HG03571 (cell line): ENCODE data around the gene LSS.
"Not testable (repeated sequence)": the region's sequence is repeated elsewhere in the genome, so short reads cannot be mapped to it uniquely, and the experiment has no call there.

Experiments
- ATAC-seq: cut with Tn5 transposase; IDR thresholded peaks from one replicate; pipeline ENCODE4 v1.9.1; 2021; ENCODE audit not compliant: unreplicated experiment

LSS gene

DNA sequence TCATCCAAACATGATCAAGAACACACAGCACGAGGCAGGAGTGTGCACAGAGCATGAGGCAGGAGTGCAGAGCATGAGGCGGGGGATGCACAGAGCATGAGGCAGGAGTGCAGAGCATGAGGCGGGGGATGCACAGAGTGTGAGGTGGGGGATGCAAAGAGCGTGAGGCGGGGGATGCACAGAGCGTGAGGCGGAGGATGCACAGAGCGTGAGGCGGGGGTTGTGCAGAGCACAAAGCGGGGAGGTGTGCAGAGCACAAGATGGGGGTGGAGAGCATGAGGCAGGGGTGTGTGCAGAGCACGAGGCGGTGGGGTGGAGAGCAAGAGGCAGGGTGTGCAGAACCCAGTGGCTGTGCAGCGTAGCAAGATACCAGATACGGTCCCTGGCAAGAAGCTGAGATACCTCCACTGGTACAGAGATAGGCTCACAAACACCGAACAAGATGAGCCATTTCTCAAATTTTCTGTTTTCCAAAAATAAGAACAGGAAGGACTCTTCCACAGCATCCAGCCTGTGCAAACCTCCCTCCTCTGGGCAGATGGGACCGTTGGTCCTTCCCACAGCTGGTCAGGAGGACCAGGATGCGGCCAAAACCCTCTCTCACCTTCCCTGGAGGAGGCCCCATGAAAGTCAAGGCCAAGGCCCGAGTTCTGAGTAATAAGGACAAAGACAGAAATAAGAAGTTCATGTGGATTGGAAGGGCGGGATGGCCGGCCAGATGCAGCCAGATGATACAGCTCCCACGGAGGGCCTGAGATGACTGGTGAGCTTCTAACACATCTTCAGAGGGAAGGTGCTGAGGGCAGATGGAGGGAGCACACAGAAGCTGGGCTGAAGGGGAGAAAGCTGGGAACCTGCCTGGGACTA lies 56.3 kb downstream of the LSS start:
- ATAC-seq = no peak

DNA sequence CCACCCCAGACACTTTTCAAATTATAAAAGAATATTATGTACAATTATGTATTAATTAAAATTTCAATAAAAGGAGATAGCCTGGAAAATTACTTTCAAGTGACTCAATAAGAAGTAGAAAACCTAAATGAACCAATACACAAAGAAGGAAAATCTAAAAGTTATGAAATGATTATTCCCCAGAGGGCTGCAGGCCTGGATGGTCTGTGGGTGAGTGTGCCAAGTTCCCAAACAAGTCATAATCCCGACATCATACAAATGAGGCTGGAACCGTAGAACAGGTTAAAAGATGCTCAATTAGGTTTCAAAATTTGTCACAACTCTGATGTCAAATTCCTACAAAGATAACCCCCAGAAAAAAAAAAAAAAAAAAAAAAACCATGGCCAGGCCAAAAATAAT lies 57.0 kb downstream of the LSS start:
- ATAC-seq = no peak

DNA sequence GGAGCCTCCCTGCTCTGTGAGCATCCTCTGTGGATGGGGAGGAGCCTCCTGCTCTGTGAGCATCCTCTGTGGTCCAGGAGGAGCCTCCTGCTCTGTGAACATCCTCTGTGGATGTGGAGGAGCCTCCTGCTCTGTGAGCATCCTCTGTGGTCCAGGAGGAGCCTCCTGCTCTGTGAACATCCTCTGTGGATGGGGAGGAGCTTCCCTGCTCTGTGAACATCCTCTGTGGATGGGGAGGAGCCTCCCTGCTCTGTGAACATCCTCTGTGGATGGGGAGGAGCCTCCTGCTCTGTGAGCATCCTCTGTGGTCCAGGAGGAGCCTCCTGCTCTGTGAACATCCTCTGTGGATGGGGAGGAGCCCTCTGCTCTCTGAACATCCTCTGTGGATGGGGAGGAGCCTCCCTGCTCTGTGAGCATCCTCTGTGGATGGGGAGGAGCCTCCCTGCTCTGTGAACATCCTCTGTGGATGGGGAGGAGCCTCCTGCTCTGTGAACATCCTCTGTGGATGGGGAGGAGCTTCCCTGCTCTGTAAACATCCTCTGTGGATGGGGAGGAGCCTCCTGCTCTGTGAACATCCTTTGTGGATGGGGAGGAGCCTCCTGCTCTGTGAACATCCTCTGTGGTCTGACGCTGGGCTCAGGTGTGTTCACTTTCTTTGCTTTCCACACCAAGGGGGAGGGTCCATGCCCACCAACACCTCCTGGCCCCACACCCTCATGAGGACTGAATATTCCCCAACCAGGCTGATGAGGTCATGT lies 58.0 kb downstream of the LSS start:
- ATAC-seq = not testable (repeated sequence)

DNA sequence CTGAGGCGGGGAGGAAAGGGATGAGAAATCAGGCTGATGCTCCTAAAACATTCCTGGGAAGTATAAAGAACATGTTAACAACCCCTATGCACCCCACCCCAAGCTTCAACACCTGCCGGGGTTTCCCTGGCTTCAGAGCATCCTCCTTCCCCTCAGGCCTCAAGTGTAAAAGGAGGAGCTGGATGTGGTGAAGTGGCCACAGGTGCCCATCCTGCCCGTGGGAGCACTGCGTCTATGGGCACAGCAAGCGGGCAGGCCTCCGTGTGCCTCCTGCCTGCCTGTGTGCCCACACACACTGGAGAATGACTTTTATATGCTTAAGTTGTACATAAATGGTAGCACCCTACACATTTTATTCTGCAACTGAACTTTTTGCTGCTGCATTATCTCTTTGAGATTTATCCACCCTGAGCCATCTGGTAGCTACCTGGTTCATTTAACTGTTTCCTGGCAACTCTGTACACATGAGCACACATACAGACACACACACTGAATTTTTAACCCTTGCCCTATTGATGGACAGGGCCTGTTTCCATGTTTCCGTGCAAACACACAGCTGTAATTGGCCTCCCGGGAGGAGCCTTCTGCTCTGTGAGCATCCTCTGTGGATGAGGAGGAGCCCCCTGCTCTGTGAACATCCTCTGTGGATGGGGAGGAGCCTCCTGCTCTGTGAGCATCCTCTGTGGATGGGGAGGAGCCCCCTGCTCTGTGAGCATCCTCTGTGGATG lies 59.8 kb downstream of the LSS start:
- no peak for ATAC-seq

DNA sequence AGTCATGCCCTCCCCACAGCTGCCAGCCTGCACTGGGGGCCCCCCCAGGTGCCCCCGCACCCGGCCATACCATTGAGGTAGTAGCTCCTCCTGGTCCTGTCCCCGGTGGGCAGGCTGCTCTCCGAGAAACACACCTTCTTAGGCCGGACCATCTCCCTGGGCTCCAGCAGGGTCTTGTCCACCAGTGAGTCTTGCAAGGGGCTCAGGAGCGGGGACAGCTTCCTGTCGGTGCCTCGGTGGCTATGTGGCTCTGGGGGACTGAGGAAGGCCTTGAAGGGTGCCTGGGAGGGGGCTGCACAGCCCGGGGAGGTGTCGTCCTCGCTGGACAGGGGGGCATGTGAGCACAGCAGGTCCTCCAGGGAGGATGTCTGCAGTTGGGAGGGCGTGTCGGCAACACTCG lies 60.3 kb downstream of the LSS start:
- no peak for ATAC-seq

DNA sequence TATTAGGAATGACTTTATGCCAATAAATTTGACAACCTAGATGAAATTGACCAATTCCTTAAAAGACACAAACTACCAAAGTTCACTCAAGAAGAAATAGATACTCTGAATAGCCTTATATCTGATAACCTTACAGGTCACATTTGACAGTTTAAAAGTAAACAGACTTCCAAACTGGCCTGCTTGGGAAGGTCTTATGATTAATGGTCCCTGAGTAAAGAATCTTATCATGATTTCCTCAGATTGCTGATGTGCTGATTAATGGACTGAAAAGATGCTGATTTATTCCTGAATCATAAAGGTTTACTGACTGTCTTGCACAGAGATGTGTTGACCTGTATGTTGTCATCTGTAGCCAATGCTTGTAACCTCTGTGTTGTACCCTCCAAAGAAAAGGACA lies 63.5 kb downstream of the LSS start:
- ATAC-seq = no peak

DNA sequence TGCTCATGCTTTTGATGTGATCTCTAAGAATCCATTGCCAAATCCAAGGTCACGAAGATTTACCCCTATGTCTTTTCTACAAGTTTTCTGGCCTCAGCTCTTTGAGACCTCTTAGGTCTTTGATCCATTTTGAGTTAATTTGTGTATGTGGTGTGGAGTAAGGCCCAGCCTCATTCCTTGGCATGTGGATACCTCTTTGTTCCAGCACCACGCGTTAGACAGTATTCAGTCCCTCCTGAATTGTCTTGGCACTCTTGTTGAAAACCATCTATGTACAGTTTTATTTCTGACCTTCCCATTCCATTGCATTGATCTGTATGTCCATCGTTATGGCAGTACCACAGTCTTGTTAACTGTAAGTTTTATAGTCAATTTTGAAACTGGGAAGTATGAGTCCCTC lies 65.2 kb downstream of the LSS start:
- no peak for ATAC-seq

DNA sequence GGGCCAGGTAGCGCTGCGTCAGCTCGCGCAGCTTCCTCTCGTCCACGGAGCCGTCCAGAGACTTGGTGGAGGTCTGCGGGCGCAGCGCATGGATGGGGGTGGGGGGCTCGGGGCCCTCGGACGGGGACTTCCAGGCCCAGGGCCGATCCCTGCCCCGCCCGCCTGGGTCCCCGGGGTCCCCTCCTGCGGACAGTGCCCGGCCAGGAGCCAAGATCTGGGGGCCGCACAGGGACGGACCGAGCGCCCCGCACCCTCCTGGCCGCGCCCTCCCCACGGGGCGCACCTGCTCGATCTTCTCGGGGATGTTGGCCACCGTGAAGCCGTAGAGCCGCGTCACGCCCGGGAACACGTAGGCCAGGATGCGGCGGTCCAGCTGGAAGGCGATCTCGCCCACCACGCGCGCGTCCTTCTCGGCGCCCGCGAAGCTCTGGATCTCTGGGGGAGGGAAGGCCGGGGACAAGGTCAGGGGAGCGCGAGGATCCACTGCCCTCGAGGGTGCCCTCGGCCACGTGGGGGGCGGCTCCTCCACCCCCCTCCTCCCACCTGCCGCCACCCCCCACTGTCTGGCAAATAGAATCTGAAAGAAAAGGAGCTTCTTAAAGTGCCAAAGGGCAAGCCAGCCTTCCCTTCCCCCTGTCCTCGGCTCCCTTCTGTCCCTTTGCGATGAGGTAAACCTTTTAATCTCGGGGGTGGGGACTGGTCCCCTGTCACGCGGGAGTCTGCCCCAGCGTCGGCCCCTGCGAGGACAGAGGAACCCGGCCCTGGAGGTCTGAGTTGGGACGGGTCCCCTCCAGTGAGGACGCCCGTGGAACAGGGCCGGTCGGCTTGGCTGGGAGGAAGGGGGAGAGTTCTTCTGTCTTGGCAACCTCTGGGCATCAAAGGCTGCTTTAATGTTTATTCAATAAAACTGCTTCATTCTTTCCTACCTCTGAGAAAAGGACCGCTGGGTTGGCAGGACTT lies 66.7 kb downstream of the LSS start:
- ATAC-seq = no peak

DNA sequence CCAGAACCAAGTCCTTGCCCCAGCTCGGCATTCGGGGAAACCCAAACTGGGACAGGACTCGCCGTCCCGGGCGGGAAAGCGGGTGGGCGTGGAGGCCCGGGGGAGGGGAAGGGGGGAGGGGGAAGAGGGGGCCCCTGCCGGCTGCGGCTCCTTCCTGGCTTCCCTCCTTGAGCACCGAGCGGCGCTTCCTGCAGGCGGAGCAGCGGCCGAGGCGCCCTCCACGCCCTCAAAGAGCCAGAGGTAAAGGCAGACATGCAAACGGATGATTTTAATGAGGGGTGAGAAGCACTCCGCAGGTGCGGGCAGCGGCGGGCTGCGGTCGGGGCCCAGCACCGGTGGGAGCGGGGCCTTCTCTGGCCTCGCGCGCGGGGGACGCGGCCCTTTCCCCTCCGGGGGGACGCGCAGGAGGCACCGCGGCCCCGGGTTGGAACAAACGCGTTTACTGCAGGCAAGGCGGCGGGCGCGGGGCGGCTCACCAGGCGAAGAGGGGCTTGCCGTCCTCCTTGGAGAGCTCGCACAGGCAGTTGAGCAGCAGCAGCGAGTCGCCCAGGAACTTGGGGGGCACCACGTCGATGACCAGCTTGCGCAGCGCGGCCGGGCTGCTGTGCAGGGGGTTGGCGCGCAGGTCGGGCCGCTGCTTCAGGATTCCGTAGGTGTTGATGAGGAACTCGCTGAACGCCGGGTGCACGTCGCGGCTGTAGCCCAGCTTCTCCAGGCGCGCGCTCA lies 67.5 kb downstream of the LSS start:
- no peak for ATAC-seq

DNA sequence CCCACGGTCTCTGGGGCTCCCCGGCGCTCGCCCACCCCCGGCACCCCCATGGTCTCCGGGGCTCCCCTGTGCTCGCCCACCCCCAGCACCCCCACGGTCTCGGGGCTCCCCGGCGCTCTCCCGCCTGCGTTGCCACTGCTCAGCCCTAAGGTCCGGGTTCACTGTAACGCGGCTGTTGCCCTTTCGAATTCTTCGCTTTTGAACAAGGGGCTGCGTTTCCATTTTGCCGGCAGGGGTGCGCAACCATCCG lies 68.0 kb downstream of the LSS start:
- no peak for ATAC-seq

DNA sequence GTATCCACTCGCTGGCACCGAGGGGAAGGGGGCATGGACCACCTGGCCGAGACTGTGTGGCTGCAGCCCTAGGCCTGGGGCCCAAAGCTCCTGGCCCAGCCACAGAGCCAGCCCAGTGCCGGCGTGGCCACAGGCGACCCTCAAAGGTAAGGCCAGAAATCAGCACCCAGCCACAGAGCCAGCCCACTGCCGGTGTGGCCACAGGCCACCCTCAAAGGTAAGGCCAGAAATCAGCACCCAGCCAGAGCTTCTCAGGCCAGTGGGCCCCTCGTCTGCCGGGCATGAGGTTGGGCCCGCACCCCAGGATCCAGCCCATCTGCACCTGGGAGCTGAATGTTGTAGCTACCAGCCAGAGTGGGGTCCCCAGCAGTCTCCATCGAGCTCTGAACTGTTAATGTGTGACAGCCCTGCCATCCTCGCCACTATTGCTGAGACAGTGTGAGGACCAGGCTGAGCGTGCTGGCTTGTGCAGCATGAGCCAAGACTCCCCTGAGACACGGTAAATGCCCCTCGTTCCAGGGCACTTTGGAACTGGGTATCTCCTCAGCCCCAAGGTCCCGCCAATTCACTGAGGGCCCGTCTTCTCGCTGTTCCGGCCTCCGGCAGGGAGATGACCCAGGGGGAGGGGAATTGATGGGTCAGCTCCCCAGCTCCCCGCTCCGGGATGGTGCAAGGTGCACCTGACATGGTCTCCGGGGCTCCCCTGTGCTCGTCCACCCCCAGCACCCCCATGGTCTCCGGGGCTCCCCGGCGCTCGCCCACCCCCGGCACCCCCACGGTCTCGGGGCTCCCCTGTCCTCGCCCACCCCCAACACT lies 68.5 kb downstream of the LSS start:
- ATAC-seq = no peak

DNA sequence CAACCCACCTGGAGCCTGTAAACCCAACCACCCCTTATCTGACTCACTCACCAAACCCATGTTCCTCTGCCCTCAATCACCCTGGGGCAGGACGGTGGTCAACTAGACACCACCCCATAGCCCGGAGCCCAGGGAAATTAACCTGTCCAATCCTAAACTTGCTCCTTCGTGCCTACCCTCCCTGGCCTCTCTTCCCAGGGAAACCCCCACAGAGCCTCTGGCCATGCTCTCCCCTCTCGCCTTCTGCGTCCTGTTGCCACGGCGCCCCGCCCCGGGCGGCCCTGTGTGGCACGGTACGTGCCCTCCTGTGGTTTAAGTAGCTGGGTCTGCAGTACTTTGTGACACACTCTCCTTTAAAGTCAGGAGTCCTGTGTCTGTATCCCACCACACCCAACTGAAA lies 69.2 kb downstream of the LSS start:
- no peak for ATAC-seq

DNA sequence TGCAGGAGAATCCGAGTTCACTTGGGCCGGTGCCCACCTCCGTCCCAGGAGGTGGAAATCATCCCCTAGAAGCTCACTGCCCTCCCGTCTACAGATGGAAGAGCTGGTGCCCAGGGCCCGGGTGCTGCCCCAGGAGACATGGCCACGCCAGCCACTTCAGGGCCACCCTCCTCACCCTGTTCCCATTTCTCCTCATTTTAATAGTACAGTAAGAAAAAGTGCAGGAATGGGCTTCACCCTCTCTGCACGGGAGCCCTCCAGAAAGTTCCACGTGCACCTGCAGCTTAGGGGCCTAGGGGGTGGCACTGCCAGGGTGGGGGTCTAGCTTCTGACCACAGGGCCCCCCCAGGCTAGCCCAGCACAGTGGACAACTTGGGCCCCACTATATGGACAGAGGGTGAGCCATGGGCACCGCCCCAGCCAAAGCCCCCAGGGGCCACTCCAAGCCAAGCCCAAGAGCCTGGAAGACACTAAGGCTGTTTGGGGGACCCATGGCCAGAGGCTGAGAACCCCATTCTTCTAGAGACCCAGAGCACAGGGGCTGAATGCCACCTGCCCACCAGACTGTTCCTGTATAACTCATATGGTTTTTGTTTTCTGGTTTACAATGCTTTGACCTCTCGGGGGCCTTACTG lies 69.8 kb downstream of the LSS start:
- no peak for ATAC-seq

DNA sequence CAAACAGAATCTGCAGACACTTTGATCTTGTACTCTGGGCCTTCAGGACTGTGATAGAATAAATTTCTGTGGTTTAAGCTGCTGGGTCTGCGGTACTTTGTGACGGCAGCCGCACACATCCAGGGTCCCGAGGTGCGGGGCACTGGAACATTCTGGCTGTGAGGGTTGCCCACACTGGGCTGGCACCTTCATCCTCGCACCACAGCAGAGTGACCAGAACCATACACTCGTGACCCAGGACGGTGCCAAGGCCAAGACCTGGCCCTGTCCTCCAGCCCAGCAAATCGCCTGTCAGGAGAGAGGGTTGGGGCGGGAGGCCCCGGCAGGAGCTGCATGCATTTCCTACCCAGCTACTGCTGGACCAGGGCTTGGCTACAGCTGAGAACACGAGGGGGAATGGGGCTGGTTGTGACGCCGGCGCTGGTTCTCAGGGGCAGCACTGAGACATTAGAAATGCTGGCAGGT lies 70.6 kb downstream of the LSS start:
- ATAC-seq = no peak

DNA sequence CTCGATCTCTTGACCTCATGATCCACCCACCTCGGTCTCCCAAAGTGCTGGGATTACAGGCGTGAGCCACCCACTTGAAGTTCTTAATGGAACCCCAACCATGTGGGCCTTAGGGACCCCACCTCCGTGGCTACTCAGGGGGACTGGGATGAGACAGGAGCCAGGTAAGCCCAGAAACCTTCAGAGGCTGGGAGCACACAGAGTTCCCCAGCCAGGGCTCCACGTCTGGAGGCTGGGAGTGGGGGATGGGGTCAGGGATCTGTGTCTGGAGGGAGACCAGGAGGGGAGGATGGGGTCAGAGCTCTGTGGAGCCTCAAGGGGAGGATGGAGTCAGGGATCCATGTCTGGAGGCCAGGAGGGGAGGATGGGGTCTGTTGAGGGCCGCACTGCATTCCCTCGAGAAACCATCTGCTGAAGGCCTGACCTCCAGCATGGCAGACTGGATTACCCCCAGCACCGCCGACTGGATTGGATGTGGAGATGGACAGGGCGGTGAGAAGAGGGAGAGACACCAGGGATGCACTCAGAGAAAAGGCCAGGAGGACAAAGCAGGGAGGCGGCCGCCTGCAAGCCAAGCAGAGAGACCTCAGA lies 71.1 kb downstream of the LSS start:
- ATAC-seq = no peak

DNA sequence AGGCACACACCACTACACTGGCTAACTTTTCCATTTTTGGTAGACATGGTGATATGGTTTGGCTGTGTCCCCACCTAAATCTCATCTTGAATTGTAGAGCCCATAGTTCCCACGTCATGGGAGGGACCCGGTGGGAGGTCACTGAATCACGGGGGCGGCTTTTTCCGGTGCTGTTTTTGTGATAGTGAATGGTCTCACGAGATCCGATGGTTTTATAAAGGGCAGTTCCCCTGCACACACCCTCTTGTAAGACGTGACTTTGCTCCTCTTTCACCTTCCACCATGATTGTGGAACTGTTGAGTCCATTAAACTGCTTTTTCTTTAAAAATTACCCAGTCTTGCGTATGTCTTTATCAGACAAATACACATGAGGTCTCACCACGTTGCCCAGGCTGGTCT lies 71.9 kb downstream of the LSS start:
- no peak for ATAC-seq

DNA sequence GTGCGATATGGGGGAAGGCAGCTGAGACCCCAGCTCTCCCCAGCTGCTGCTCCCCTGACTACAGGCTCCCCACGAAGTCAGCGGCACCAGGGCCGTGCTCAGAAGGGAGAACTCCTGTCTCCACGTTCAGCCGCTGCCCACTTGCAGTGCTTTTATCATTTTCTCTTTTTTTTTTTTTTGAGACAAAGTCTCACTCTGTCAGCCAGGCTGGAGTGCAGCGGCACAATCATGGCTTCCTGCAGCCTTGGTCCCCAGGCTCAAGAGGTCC lies 72.3 kb downstream of the LSS start:
- ATAC-seq = no peak

DNA sequence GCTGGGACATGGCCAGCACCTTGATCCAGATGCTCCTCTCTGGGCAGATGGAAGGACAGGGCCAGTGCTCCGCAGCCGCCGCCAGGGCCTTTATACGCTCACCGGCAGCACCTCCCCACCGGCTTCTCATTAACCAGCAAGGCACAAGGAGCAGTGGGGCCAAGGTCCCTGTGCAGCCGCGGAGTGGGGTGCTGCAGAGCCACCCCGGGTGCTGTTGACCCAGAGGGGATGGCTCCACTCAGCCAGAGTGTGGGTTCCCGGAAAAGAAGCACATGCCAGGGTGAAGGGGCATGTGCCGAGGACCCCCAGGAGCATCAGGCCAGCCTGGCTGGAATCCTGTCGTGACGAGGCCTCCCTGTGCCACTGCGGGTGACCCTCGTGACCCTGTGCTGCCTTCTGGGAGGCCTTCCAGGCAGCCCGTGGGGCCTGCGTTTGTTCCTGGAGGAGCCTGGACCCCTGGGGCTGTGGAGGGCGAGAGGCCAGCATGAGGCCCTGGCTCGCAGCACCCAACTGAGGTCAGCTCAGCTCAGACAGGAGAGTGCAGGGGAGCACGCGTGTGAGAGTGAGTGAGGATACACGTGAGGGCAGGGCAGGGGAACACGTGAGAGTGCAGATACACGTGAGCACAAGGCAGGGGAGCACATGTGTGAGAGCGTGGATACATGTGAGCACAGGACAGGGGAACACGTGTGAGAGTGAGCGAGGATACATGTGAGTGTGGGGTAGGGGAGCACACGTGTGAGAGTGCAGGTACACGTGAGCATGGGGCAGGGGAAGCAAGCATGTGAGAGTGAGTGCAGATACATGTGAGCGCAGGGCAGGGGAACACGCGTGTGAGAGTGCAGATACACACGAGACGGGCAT lies 72.8 kb downstream of the LSS start, which contains the start of gene FTCD:
FTCD (minus strand) TSS at position 66 of the 864 bp plus-strand sequence; CDS start at position 10, 56 bp downstream.
- ATAC-seq = no peak
